ENCODE measurements around the gene PDIA2. TPM values are rescaled to one million over a fixed set of nuclear protein-coding genes. Genes with fewer than 3 reads are reported as not detected.

PDIA2 gene
- polyA plus RNA-seq, 1 of the 3 experiments (the other 2 are of a cell fraction), result 1.7 TPM

GRCh38 chr16:252366-253337 is 30.3 kb upstream of the PDIA2 start:
- no peak for DNase-seq
- Histone ChIP-seq H3K36me3 (replicated peaks in 1 of 2; ENCODE audit: control insufficient read depth in 1 of 2, insufficient read depth in 2 of 2, low read length in 1 of 2) (peaks cover 11 to 13% of the 10 kb centered on the region in 2 experiments), H2AFZ (ENCODE audit: low read depth) (no peak overlapping the region), H3K9ac (no peak overlapping the region), H3K79me2 (ENCODE audit: insufficient read depth) (no peaks in the 10 kb centered on the region), H3K9me2 (no peaks in the 10 kb centered on the region), H4K20me1 (ENCODE audit: insufficient read depth) (no peaks in the 10 kb centered on the region), H3K9me3 (no peaks in the 10 kb centered on the region), H3K4me1 (ENCODE audit: control insufficient read depth in 1 of 2, insufficient read depth in 2 of 2, low read depth in 1 of 2, low read length in 1 of 2) (no peaks in the 10 kb centered on the region; a peak in 1 of 4 replicates), H3K27me3 (ENCODE audit: insufficient read depth) (no peaks in the 10 kb centered on the region), H3K4me2 (no peak overlapping the region), H3K4me3 (ENCODE audit: low read depth in 2 of 2, low read length in 1 of 2) (no peak overlapping the region), H3K27ac (ENCODE audit: low read depth in 2 of 2, low read length in 1 of 2) (no peak overlapping the region), H3F3A (replicated peaks; ENCODE audit: insufficient read depth) (no peaks in the 10 kb centered on the region)
- TF ChIP-seq MAX (IDR thresholded peaks at IDR 0.05; ENCODE audit: low read depth), result no peak
- TF ChIP-seq SMC3 (IDR thresholded peaks at IDR 0.05; ENCODE audit: low read depth, low read length), result no peak
- no peak for TF ChIP-seq YY1 (IDR thresholded peaks at IDR 0.05; ENCODE audit: low read depth)
- TF ChIP-seq TAF1 (IDR thresholded peaks at IDR 0.05; ENCODE audit: borderline replicate concordance, low read depth, low read length), result no peak
- TF ChIP-seq RXRA (IDR thresholded peaks at IDR 0.05; ENCODE audit: borderline replicate concordance, low read depth), result no peak
- TF ChIP-seq CTCF (IDR thresholded peaks at IDR 0.05), result no peak
- no peak for TF ChIP-seq RFX5 (IDR thresholded peaks at IDR 0.05; ENCODE audit: low read length)
- TF ChIP-seq EP300 (IDR thresholded peaks at IDR 0.05; ENCODE audit: borderline replicate concordance in 1 of 2, low read depth in 1 of 2, low read length in 1 of 2), result no peak
- no peak for TF ChIP-seq NRF1 (IDR thresholded peaks at IDR 0.05; ENCODE audit: low read depth, low read length)
- TF ChIP-seq ELF1 (IDR thresholded peaks at IDR 0.05), result no peak
- no peak for TF ChIP-seq TEAD4 (IDR thresholded peaks at IDR 0.05; ENCODE audit: borderline replicate concordance, insufficient read depth)
- no peak for TF ChIP-seq REST (IDR thresholded peaks at IDR 0.05; ENCODE audit: low read depth, low read length)
- no peak for TF ChIP-seq TCF12 (IDR thresholded peaks at IDR 0.05)
- TF ChIP-seq GATA2 (CRISPR knock-in tag; IDR thresholded peaks at IDR 0.05), result no peak
- TF ChIP-seq FOSL2 (IDR thresholded peaks at IDR 0.05; ENCODE audit: borderline replicate concordance, low read depth), result no peak
- TF ChIP-seq IRF3 (IDR thresholded peaks at IDR 0.05; ENCODE audit: low read depth, low read length), result no peak
- 90% methylated on average over 29 of the region's 30 CpGs for WGBS (ENCODE audit: low lambda C conversion rate)
- CTCF ChIA-PET, result interaction anchor here (0.8 to 2.6 kb wide), 4 partner anchors 8 to 109 kb away, joined by 3 to 5 read pairs (median 3); no protein-coding TSS in a partner anchor
- POLR2A ChIA-PET, result no interaction called here
